GM03348 (cell line): Measurements from ENCODE around the gene NR2F6.
"Not testable (repeated sequence)": the region's sequence is repeated elsewhere in the genome, so short reads cannot be mapped to it uniquely, and the experiment has no call there.

Source experiments
- DNase-seq: peaks from one replicate; pipeline ENCODE4 v3.0.0; 2012; ENCODE audit warnings: low spot score

NR2F6 gene

GRCh38 chr19:17210296-17210695 lies 35.4 kb downstream of the NR2F6 start:
- no peak for DNase-seq

- DNase-seq = peak; percentile 66
Measured at GRCh38 chr19:17209126-17210036, 36.3 kb downstream of the NR2F6 start.

- DNase-seq = no peak
Measured at GRCh38 chr19:17206736-17207581, 38.8 kb downstream of the NR2F6 start.

- peak; percentile 66 for DNase-seq
Measured at GRCh38 chr19:17205237-17206140, 40.2 kb downstream of the NR2F6 start.

GRCh38 chr19:17202713-17203112 lies 43.0 kb downstream of the NR2F6 start:
- DNase-seq = no peak

GRCh38 chr19:17202249-17202648 lies 43.5 kb downstream of the NR2F6 start:
- no peak for DNase-seq

GRCh38 chr19:17200408-17201079 lies 45.2 kb downstream of the NR2F6 start:
- DNase-seq = no peak

GRCh38 chr19:17197666-17198065 lies 48.1 kb downstream of the NR2F6 start:
- DNase-seq = no peak

- DNase-seq = no peak
Measured at GRCh38 chr19:17196610-17197009, 49.1 kb downstream of the NR2F6 start.

GRCh38 chr19:17195106-17195505 lies 50.6 kb downstream of the NR2F6 start:
- no peak for DNase-seq

- no peak for DNase-seq
Measured at GRCh38 chr19:17194608-17195007, 51.1 kb downstream of the NR2F6 start.

- no peak for DNase-seq
Measured at GRCh38 chr19:17192751-17193150, 53.0 kb downstream of the NR2F6 start.

GRCh38 chr19:17191736-17192135 lies 54.0 kb downstream of the NR2F6 start:
- not testable (repeated sequence) for DNase-seq

GRCh38 chr19:17185590-17185989 lies 60.1 kb downstream of the NR2F6 start:
- DNase-seq = no peak

GRCh38 chr19:17184371-17184841 lies 61.3 kb downstream of the NR2F6 start:
- DNase-seq = no peak

GRCh38 chr19:17183858-17184321 lies 61.8 kb downstream of the NR2F6 start:
- no peak for DNase-seq

- DNase-seq = no peak
Measured at GRCh38 chr19:17183271-17183761, 62.4 kb downstream of the NR2F6 start.
